ENCODE results near the gene XPC. TPM values are rescaled to one million over a fixed set of nuclear protein-coding genes. Genes with fewer than 3 reads are reported as not detected.

The XPC gene
- total and polyA plus RNA-seq, 2 experiments from 2014 or later, result 27.3 to 29.5 TPM

GRCh38 chr3:14124223-14124614, 54.2 kb downstream of the XPC start:
- Histone ChIP-seq H3K36me3 (replicated peaks; ENCODE audit: insufficient read depth, low read depth) (no peaks in the 10 kb centered on the region), H4K20me1 (ENCODE audit: insufficient read depth, poor library complexity, severe bottlenecking) (peaks cover 19% of the 10 kb centered on the region), H3K4me2 (peak overlapping the region; percentile 81), H3K9me3 (ENCODE audit: low read depth) (no peaks in the 10 kb centered on the region), H3K4me3 (peak overlapping the region; percentile 78), H3K9me2 (replicated peaks; ENCODE audit: insufficient read depth) (no peaks in the 10 kb centered on the region), H2AFZ (peak overlapping the region; percentile 80), H3K27me3 (no peaks in the 10 kb centered on the region), H3K27ac (peak overlapping the region; percentile 60), H3K4me1 (ENCODE audit: insufficient read depth) (peaks cover 23% of the 10 kb centered on the region), H3K79me2 (peaks cover 57% of the 10 kb centered on the region)
- 1% methylated on average over 37 of the region's 37 CpGs for WGBS (ENCODE audit: low lambda C conversion rate, missing lambda C conversion rate)
- TF ChIP-seq EZH2 (IDR thresholded peaks at IDR 0.05; ENCODE audit: borderline replicate concordance), result no peak
- no peak for TF ChIP-seq EZH2phosphoT487 (IDR thresholded peaks at IDR 0.05; ENCODE audit: low read depth, severe bottlenecking, unreplicated experiment)
- no peak for TF ChIP-seq CTCF (IDR thresholded peaks at IDR 0.05; ENCODE audit: poor library complexity)
- peak; percentile 63 for DNase-seq (ENCODE audit: low spot score)

- Histone ChIP-seq H3K36me3 (replicated peaks; ENCODE audit: insufficient read depth, low read depth) (no peaks in the 10 kb centered on the region), H3K4me2 (peak overlapping the region; percentile 81), H3K9me3 (ENCODE audit: low read depth) (no peaks in the 10 kb centered on the region), H2AFZ (peak overlapping the region; percentile 80), H3K79me2 (peaks cover 50% of the 10 kb centered on the region), H3K4me3 (peak overlapping the region; percentile 78), H3K9me2 (replicated peaks; ENCODE audit: insufficient read depth) (no peaks in the 10 kb centered on the region), H3K27me3 (no peaks in the 10 kb centered on the region), H3K27ac (peak overlapping the region; percentile 60), H3K4me1 (ENCODE audit: insufficient read depth) (peaks cover 29% of the 10 kb centered on the region), H4K20me1 (ENCODE audit: insufficient read depth, poor library complexity, severe bottlenecking) (peaks cover 19% of the 10 kb centered on the region)
- DNase-seq (ENCODE audit: low spot score), result peak; percentile 12
- WGBS (ENCODE audit: low lambda C conversion rate, missing lambda C conversion rate), result 55% methylated on average over 15 of the region's 15 CpGs
- TF ChIP-seq EZH2 (IDR thresholded peaks at IDR 0.05; ENCODE audit: borderline replicate concordance) (no peak), CTCF (IDR thresholded peaks at IDR 0.05; ENCODE audit: poor library complexity) (no peak), EZH2phosphoT487 (IDR thresholded peaks at IDR 0.05; ENCODE audit: low read depth, severe bottlenecking, unreplicated experiment) (no peak)
Observed at GRCh38 chr3:14123308-14124222, 54.8 kb downstream of the XPC start.

GRCh38 chr3:14122301-14122700, 56.1 kb downstream of the XPC start:
- Histone ChIP-seq H3K9me3 (ENCODE audit: low read depth) (no peaks in the 10 kb centered on the region), H3K4me1 (ENCODE audit: insufficient read depth) (peaks cover 37% of the 10 kb centered on the region), H3K27me3 (no peaks in the 10 kb centered on the region), H2AFZ (no peak overlapping the region), H3K79me2 (peaks cover 45% of the 10 kb centered on the region), H3K27ac (no peak overlapping the region), H3K36me3 (replicated peaks; ENCODE audit: insufficient read depth, low read depth) (no peaks in the 10 kb centered on the region), H3K9me2 (replicated peaks; ENCODE audit: insufficient read depth) (no peaks in the 10 kb centered on the region), H4K20me1 (ENCODE audit: insufficient read depth, poor library complexity, severe bottlenecking) (peaks cover 13% of the 10 kb centered on the region), H3K4me2 (no peak overlapping the region), H3K4me3 (no peak overlapping the region)
- no peak for DNase-seq (ENCODE audit: low spot score)
- 97% methylated on average over 3 of the region's 3 CpGs for WGBS (ENCODE audit: low lambda C conversion rate, missing lambda C conversion rate)
- no peak for TF ChIP-seq CTCF (IDR thresholded peaks at IDR 0.05; ENCODE audit: poor library complexity)
- no peak for TF ChIP-seq EZH2phosphoT487 (IDR thresholded peaks at IDR 0.05; ENCODE audit: low read depth, severe bottlenecking, unreplicated experiment)

Data from hepatocyte (in vitro differentiated cells).